ENCODE measurements around the gene DNAJC5G. TPM values are rescaled to one million over a fixed set of nuclear protein-coding genes. Genes with fewer than 3 reads are reported as not detected.

DNAJC5G gene
- total and polyA plus RNA-seq, 2 of the 13 experiments (the other 11 are each of a cell fraction or from before 2014, with no cell fraction given): 0.05 TPM; not detected in 1

GRCh38 chr2:27264753-27265535 lies 10.3 kb upstream of the DNAJC5G start (continued):
- TF ChIP-seq ZNF407 (CRISPR knock-in tag; IDR thresholded peaks at IDR 0.05; ENCODE audit: not compliant biosample characterization): no peak
- peak; percentile 60; the same call in 1 of the 2 replicates for TF ChIP-seq ZNF512B (CRISPR knock-in tag; IDR thresholded peaks at IDR 0.05; ENCODE audit: borderline replicate concordance)
- no peak for TF ChIP-seq ZNF460 (CRISPR knock-in tag; IDR thresholded peaks at IDR 0.05; ENCODE audit: borderline replicate concordance)
- no peak for TF ChIP-seq ZNF431 (CRISPR knock-in tag; IDR thresholded peaks at IDR 0.05; ENCODE audit: borderline replicate concordance, low read depth)
- 0 out of 2 replicates have a peak, but pooled peaks have one; percentile 35 for TF ChIP-seq MIER2 (CRISPR knock-in tag; IDR thresholded peaks at IDR 0.05)
- TF ChIP-seq FOXA1 (IDR thresholded peaks at IDR 0.05): no peak
- no peak for TF ChIP-seq FOXA1 (CRISPR knock-in tag; IDR thresholded peaks at IDR 0.05)
- no peak for TF ChIP-seq TMF1 (CRISPR knock-in tag; IDR thresholded peaks at IDR 0.05; ENCODE audit: low read depth)
- TF ChIP-seq IRX3 (CRISPR knock-in tag; IDR thresholded peaks at IDR 0.05; ENCODE audit: borderline replicate concordance, low read depth): no peak
- no peak for TF ChIP-seq ZNF549 (CRISPR knock-in tag; IDR thresholded peaks at IDR 0.05)
- no peak for TF ChIP-seq JUN (CRISPR knock-in tag; IDR thresholded peaks at IDR 0.05)
- TF ChIP-seq ZNF383 (CRISPR knock-in tag; IDR thresholded peaks at IDR 0.05; ENCODE audit: borderline replicate concordance): no peak
- no peak for TF ChIP-seq GTF3A (CRISPR knock-in tag; conservative IDR thresholded peaks at IDR 0.05)
- TF ChIP-seq ZBTB3 (CRISPR knock-in tag; IDR thresholded peaks at IDR 0.05; ENCODE audit: borderline replicate concordance, low read depth): peak; percentile 45; the same call in 1 of the 2 replicates
- no peak for TF ChIP-seq ZNF572 (CRISPR knock-in tag; IDR thresholded peaks at IDR 0.05)
- TF ChIP-seq ZNF432 (CRISPR knock-in tag; IDR thresholded peaks at IDR 0.05; ENCODE audit: borderline replicate concordance): no peak
- peak; percentile 99; the same call in 1 of the 2 replicates for TF ChIP-seq MTF2 (CRISPR knock-in tag; IDR thresholded peaks at IDR 0.05; ENCODE audit: borderline replicate concordance)
- 0 out of 2 replicates have a peak, but pooled peaks have one; percentile 69 for TF ChIP-seq ZNF138 (CRISPR knock-in tag; IDR thresholded peaks at IDR 0.05; ENCODE audit: low read depth)
- TF ChIP-seq IRF2 (CRISPR knock-in tag; IDR thresholded peaks at IDR 0.05): peak; percentile 53; the same call in 1 of the 2 replicates
